LHCN-M2 (cell line): ENCODE results near the gene TTC28. TPM values are rescaled to one million over a fixed set of nuclear protein-coding genes. Genes with fewer than 3 reads are reported as not detected.
"Not testable (repeated sequence)": the region's sequence is repeated elsewhere in the genome, so short reads cannot be mapped to it uniquely, and the experiment has no call there.

Experiments
- DNase-seq: peaks from one replicate; pipeline ENCODE4 v3.0.0-alpha.2; 2012; ENCODE audit warnings: low read depth
- total RNA-seq: library from RNA; depleted of rRNA; stranded (reverse); fragments of >200 nt; gene quantifications from 2 replicates; pipeline ENCODE4 v1.2.3, GENCODE V29; 2014

TTC28 gene
- total RNA-seq, 1 experiment from 2014 or later = 7.1 TPM

GRCh38 chr22:28111501-28112189 lies 568.0 kb downstream of the TTC28 start:
- no peak for DNase-seq

- no peak for DNase-seq
Measured at GRCh38 chr22:28108851-28109250, 570.8 kb downstream of the TTC28 start.

GRCh38 chr22:28106617-28107016 lies 573.0 kb downstream of the TTC28 start:
- DNase-seq = no peak

GRCh38 chr22:28105988-28106387 lies 573.7 kb downstream of the TTC28 start:
- no peak for DNase-seq

GRCh38 chr22:28105413-28105812 lies 574.2 kb downstream of the TTC28 start:
- DNase-seq = no peak

- peak; percentile 32 for DNase-seq
Measured at GRCh38 chr22:28103596-28103995, 576.0 kb downstream of the TTC28 start.

GRCh38 chr22:28102151-28102812 lies 577.4 kb downstream of the TTC28 start:
- no peak for DNase-seq

- DNase-seq = no peak
Measured at GRCh38 chr22:28097627-28098026, 582.0 kb downstream of the TTC28 start.

GRCh38 chr22:28096161-28096560 lies 583.5 kb downstream of the TTC28 start:
- no peak for DNase-seq

- DNase-seq = no peak
Measured at GRCh38 chr22:28095316-28096095, 584.1 kb downstream of the TTC28 start.

- DNase-seq = no peak
Measured at GRCh38 chr22:28094771-28095170, 584.9 kb downstream of the TTC28 start.

- DNase-seq = no peak
Measured at GRCh38 chr22:28093711-28094110, 585.9 kb downstream of the TTC28 start.

- no peak for DNase-seq
Measured at GRCh38 chr22:28091486-28091885, 588.2 kb downstream of the TTC28 start.

GRCh38 chr22:28089541-28089940 lies 590.1 kb downstream of the TTC28 start:
- DNase-seq = not testable (repeated sequence)

GRCh38 chr22:28077166-28077565 lies 602.5 kb downstream of the TTC28 start:
- DNase-seq = no peak

GRCh38 chr22:28075358-28075981 lies 604.2 kb downstream of the TTC28 start:
- DNase-seq = peak; percentile 79

- DNase-seq = no peak
Measured at GRCh38 chr22:28074526-28074925, 605.1 kb downstream of the TTC28 start.

GRCh38 chr22:28072066-28072465 lies 607.6 kb downstream of the TTC28 start:
- peak; percentile 11 for DNase-seq

GRCh38 chr22:28068826-28069225 lies 610.8 kb downstream of the TTC28 start:
- DNase-seq = no peak

- no peak for DNase-seq
Measured at GRCh38 chr22:28064920-28065319, 614.7 kb downstream of the TTC28 start.

- DNase-seq = no peak
Measured at GRCh38 chr22:28063656-28064055, 616.0 kb downstream of the TTC28 start.

- not testable (repeated sequence) for DNase-seq
Measured at GRCh38 chr22:28060594-28060993, 619.0 kb downstream of the TTC28 start.
